ENCODE data around the gene IER5. TPM values are rescaled to one million over a fixed set of nuclear protein-coding genes. Genes with fewer than 3 reads are reported as not detected.

Gene IER5
- total RNA-seq, 2 donors from 2014 or later = 10.3 to 14.3 TPM

DNA sequence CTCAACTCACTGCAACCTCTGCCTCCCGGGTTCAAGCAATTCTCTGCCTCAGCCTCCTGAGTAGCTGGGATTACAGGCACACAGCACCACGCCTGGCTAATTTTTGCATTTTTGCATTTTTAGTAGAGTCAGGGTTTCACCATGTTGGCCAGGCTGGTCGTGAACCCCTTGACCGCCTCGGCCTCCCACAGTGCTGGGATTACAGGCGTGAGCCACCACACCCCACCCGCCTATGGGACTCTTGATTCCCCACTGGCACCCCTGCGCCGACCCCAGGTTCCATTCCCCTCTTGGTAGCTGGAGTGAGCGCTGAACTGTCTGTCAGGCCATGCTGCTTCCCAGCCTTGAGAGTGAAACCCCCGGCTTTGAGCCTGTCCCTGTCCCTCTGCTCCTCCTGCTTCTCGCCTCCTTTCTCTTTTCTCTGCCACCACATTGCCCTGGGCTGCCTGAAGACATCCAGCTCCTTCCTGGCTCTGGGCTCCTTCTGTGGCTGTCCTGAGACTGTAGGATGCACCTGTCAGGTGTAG, 48.8 kb downstream of the IER5 start:
- DNase-seq (ENCODE audit: low spot score) = no peak
- no peak overlapping the region for H3K27ac ChIP-seq
- H3K9me3 ChIP-seq = no peaks in the 10 kb centered on the region
- no peaks in the 10 kb centered on the region for H3K4me1 ChIP-seq (replicated peaks)
- no peaks in the 10 kb centered on the region for H3K27me3 ChIP-seq (replicated peaks; ENCODE audit: insufficient read depth)
- 96% methylated on average over 12 of the region's 12 CpGs for WGBS
- no peaks in the 10 kb centered on the region for H3K36me3 ChIP-seq
- H3K4me3 ChIP-seq = no peak overlapping the region
- intact Hi-C loops (cut with DNase I) = no loop called here
- TF ChIP-seq, protein P1, sequence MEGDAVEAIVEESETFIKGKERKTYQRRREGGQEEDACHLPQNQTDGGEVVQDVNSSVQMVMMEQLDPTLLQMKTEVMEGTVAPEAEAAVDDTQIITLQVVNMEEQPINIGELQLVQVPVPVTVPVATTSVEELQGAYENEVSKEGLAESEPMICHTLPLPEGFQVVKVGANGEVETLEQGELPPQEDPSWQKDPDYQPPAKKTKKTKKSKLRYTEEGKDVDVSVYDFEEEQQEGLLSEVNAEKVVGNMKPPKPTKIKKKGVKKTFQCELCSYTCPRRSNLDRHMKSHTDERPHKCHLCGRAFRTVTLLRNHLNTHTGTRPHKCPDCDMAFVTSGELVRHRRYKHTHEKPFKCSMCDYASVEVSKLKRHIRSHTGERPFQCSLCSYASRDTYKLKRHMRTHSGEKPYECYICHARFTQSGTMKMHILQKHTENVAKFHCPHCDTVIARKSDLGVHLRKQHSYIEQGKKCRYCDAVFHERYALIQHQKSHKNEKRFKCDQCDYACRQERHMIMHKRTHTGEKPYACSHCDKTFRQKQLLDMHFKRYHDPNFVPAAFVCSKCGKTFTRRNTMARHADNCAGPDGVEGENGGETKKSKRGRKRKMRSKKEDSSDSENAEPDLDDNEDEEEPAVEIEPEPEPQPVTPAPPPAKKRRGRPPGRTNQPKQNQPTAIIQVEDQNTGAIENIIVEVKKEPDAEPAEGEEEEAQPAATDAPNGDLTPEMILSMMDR (IDR thresholded peaks at IDR 0.05) = no peak
- TF ChIP-seq POLR2A (IDR thresholded peaks at IDR 0.05) (no peak), POLR2AphosphoS5 (IDR thresholded peaks at IDR 0.05) (no peak)

DNA sequence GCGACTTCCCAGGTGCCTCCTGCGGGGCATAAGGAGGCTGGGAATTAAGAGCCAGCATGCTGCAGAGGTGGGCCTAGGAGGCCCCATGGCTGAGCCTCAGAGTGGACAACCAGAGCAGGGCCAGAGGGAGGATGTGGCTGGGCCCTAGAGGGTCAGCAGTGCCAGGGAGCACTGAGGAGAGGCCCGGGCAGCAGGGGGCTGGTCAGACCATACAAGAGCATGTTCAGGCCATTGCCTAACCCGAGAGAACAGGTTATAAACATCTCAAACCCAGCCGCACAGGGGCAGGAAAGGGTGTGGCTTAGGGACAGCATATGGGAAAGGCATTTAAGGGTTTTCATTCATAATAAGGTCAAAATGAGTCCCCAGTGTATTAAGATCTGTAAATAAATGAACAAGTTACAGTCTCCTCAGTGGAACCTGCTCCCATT, 51.1 kb downstream of the IER5 start:
- 43% methylated on average over 4 of the region's 5 CpGs for WGBS
- no peak for TF ChIP-seq POLR2AphosphoS5 (IDR thresholded peaks at IDR 0.05)
- TF ChIP-seq, protein P1 (IDR thresholded peaks at IDR 0.05) = no peak
- no peak for TF ChIP-seq POLR2A (IDR thresholded peaks at IDR 0.05)
- H3K4me1 ChIP-seq (replicated peaks) = no peaks in the 10 kb centered on the region
- no peak for DNase-seq (ENCODE audit: low spot score)
- intact Hi-C loops (cut with DNase I) = loop anchor here (5.0 kb wide), 1 partner anchor 102 kb away; no protein-coding TSS in a partner anchor
- H3K27me3 ChIP-seq (replicated peaks; ENCODE audit: insufficient read depth) = no peaks in the 10 kb centered on the region
- H3K9me3 ChIP-seq = no peaks in the 10 kb centered on the region
- no peak overlapping the region for H3K27ac ChIP-seq
- no peak overlapping the region for H3K4me3 ChIP-seq
- H3K36me3 ChIP-seq = no peaks in the 10 kb centered on the region

DNA sequence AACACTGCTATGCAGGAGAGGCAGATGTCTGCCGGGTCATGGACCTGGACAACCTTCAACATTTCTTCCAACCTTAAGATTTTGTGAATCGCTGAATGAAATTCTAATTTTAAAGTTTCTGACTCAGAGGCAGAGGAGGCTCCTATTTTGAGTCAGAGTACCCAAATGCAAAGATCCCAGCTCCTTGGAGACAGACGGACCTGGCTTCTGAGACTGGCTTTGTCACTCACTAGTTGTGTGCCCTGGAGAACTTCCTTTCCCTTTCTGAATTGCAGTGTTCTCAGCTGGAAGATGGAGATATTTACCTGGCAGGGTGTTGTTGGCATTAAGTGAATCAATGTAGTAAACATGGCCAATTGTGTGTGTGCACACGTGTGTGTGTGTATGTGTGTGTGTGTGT, 51.9 kb downstream of the IER5 start:
- Histone ChIP-seq H3K9me3 (no peaks in the 10 kb centered on the region), H3K36me3 (no peaks in the 10 kb centered on the region), H3K4me1 (replicated peaks) (no peaks in the 10 kb centered on the region), H3K27ac (no peak overlapping the region), H3K4me3 (no peak overlapping the region), H3K27me3 (replicated peaks; ENCODE audit: insufficient read depth) (no peaks in the 10 kb centered on the region)
- DNase-seq (ENCODE audit: low spot score) = no peak
- TF ChIP-seq, protein P1 (IDR thresholded peaks at IDR 0.05) = no peak
- no peak for TF ChIP-seq POLR2AphosphoS5 (IDR thresholded peaks at IDR 0.05)
- WGBS = 84% methylated on average over 4 of the region's 4 CpGs
- intact Hi-C loops (cut with DNase I) = loop anchor here (5.0 kb wide), 1 partner anchor 103 kb away; no protein-coding TSS in a partner anchor

DNA sequence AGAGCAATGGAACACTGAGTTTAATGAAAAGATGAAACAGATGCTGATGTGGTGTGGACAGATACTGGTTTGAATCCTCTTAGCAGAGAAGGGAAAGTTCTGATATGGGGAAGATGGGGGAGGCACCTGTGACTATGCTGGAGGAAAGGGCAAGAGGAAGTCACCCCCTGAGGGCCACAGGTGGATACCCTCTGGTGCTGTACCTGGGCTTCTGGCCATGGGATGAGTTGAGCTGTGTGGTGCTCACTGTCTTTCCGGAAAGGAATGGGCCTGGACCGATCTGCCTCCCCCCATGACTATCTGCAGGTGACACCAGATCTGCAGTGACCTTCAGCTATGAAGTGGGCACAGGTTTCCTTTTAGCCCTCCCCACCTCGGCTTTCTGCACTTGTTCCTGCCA, 52.4 kb downstream of the IER5 start:
- Histone ChIP-seq H3K27ac (no peak overlapping the region), H3K36me3 (no peaks in the 10 kb centered on the region), H3K4me1 (replicated peaks) (no peaks in the 10 kb centered on the region), H3K27me3 (replicated peaks; ENCODE audit: insufficient read depth) (no peaks in the 10 kb centered on the region), H3K9me3 (no peaks in the 10 kb centered on the region), H3K4me3 (no peak overlapping the region)
- DNase-seq (ENCODE audit: low spot score) = no peak
- 90% methylated on average over 3 of the region's 3 CpGs for WGBS
- no peak for TF ChIP-seq POLR2AphosphoS5 (IDR thresholded peaks at IDR 0.05)
- TF ChIP-seq, protein P1 (IDR thresholded peaks at IDR 0.05) = no peak
- TF ChIP-seq POLR2A (IDR thresholded peaks at IDR 0.05) = no peak
- intact Hi-C loops (cut with DNase I) = loop anchor here (5.0 kb wide), 1 partner anchor 104 kb away; no protein-coding TSS in a partner anchor

DNA sequence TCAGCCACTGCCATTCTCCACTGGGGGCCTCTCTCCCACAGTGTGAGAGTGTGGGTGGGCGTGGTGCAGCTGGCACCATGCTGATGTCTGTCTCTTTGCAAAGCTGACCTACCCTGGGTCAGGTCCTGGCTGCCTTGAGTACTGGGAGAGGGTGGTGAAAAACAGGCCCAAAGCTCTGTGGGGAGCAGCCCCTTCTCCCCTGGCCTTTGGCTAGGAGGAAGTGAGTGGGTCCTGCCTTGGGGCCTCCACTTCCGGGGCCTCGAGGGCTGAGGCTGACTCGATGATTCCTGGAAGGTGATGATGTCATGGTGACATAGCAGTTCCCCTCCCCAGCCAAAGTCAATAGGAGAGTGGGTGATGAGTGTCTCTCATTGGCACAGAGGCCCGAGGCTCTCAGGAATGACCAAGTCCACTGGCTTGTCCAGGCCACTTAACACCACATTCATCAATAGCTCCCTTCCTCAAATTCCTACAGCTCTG, 53.0 kb downstream of the IER5 start:
- Histone ChIP-seq H3K9me3 (no peaks in the 10 kb centered on the region), H3K36me3 (no peaks in the 10 kb centered on the region), H3K27ac (no peak overlapping the region), H3K4me3 (no peak overlapping the region), H3K27me3 (replicated peaks; ENCODE audit: insufficient read depth) (no peaks in the 10 kb centered on the region), H3K4me1 (replicated peaks) (no peaks in the 10 kb centered on the region)
- no peak for DNase-seq (ENCODE audit: low spot score)
- TF ChIP-seq POLR2A (IDR thresholded peaks at IDR 0.05) = no peak
- no peak for TF ChIP-seq POLR2AphosphoS5 (IDR thresholded peaks at IDR 0.05)
- TF ChIP-seq, protein P1 (IDR thresholded peaks at IDR 0.05) = no peak
- WGBS = 88% methylated on average over 5 of the region's 5 CpGs
- intact Hi-C loops (cut with DNase I) = loop anchor here (5.0 kb wide), 1 partner anchor 104 kb away; no protein-coding TSS in a partner anchor
